Measurements from ENCODE around the gene ESF1. TPM values are rescaled to one million over a fixed set of nuclear protein-coding genes. Genes with fewer than 3 reads are reported as not detected.
"Not testable (repeated sequence)": the region's sequence is repeated elsewhere in the genome, so short reads cannot be mapped to it uniquely, and the experiment has no call there.

Gene ESF1
- total RNA-seq, 4 donors from 2014 or later: 14.9 to 28.0 (median 16.5) TPM

DNA sequence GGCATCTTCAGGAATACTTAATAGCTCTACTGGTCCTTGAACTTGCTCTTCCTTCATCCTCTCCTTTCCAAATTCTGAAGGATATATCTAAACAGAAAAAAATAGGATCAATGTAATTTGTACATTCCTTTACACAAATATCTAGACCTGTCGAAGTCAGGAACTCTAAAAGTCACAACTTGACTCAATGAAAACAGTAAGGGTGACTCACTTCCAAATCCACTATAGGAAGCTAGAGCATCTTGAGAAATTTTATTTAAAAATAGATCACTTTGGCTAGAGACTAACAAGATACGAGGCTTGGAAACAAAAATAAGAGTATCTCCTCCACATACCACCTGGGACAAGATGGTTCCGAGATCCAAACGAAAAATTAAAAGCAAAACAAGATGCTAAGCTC lies 12.2 kb downstream of the ESF1 start:
- H3K27me3 ChIP-seq: no peaks in the 10 kb centered on the region
- WGBS, 2 donors: 69 to 72% methylated on average over 4 of the region's 4 CpGs
- TF ChIP-seq EP300 (IDR thresholded peaks at IDR 0.05): no peak
- TF ChIP-seq CTCF (IDR thresholded peaks at IDR 0.05): no peak
- no peak for TF ChIP-seq POLR2A (IDR thresholded peaks at IDR 0.05)
- no peak overlapping the region for H3K4me3 ChIP-seq
- no peak overlapping the region for H3K27ac ChIP-seq
- peaks cover 0 to 85% (median 6%) of the 10 kb centered on the region in 3 donors for H3K36me3 ChIP-seq
- peaks cover 0 to 7% (median 0%) of the 10 kb centered on the region in 4 donors for H3K4me1 ChIP-seq
- H3K9me3 ChIP-seq: no peaks in the 10 kb centered on the region
- no peak for DNase-seq (ENCODE audit: low spot score in 2 of 2)

GRCh38 chr20:13771853-13772453 lies 12.8 kb downstream of the ESF1 start:
- no peak for DNase-seq (ENCODE audit: low spot score in 2 of 2)
- TF ChIP-seq CTCF (IDR thresholded peaks at IDR 0.05): peak in 4 of 5 experiments; percentile 17 to 55 (median 42)
- TF ChIP-seq POLR2A (IDR thresholded peaks at IDR 0.05): no peak
- TF ChIP-seq EP300 (IDR thresholded peaks at IDR 0.05): no peak
- Histone ChIP-seq H3K4me3 (no peak overlapping the region), H3K36me3 (peaks cover 0 to 85% (median 11%) of the 10 kb centered on the region in 3 donors), H3K9me3 (no peaks in the 10 kb centered on the region), H3K27ac (no peak overlapping the region), H3K4me1 (peaks cover 0 to 1% (median 0%) of the 10 kb centered on the region in 4 donors), H3K27me3 (no peaks in the 10 kb centered on the region)
- 58% methylated on average over 4 of the region's 4 CpGs for WGBS, 2 donors

DNA sequence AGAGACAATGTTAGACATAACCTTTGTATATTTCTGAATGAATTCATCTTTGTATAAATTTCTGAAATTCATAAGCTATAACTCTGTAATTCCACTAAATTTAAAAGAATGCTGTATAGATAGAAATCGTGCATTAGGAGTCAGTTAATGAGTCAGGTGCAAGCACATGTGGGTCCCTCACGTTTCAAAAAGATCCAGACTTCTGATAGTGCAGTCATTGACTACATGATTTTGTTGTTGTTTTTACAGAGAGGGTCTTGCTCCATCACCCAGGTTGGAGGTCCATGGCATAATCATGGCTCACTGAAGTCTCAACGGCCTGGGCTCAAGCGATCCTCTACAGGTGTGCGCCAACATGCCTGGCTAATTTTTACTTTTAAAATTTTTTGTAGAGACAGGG lies 14.6 kb downstream of the ESF1 start:
- Histone ChIP-seq H3K27me3 (no peaks in the 10 kb centered on the region), H3K9me3 (peaks cover 0 to 13% (median 0%) of the 10 kb centered on the region in 4 donors), H3K4me1 (no peaks in the 10 kb centered on the region), H3K4me3 (no peak overlapping the region), H3K36me3 (peaks cover 0 to 86% (median 15%) of the 10 kb centered on the region in 3 donors), H3K27ac (no peak overlapping the region)
- TF ChIP-seq POLR2A (IDR thresholded peaks at IDR 0.05) (no peak), CTCF (IDR thresholded peaks at IDR 0.05) (no peak), EP300 (IDR thresholded peaks at IDR 0.05) (no peak)
- no peak for DNase-seq (ENCODE audit: low spot score in 2 of 2)
- 88 to 91% methylated on average over 5 of the region's 5 CpGs for WGBS, 2 donors

DNA sequence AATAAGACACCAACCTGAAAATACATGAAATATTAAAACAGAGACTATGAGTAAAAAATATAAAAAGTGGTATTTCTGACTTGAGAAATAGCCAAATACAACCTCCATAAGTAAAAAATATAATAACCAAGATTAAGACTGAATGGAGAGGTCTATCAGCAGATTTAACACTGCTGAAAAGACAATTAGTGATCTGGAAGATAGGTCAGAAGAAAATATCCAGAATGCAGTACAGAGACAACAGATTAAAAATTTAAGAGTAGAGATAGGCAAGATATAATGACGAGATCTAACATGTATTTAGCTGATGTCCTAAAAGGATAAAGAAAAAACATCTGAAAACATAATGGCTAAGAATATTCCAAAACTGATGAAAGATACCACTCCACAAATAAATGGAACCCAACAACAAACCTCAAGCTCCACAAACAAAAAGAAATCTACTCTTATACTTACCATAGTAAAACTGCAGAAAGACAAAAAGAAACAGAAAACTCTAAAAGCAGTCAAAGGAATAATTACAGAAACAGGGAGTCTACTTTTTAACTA lies 18.8 kb downstream of the ESF1 start:
- no peak for TF ChIP-seq POLR2A (IDR thresholded peaks at IDR 0.05)
- TF ChIP-seq CTCF (IDR thresholded peaks at IDR 0.05): no peak
- no peak for TF ChIP-seq EP300 (IDR thresholded peaks at IDR 0.05)
- WGBS, 2 donors: 95 to 100% methylated on average over 1 of the region's 1 CpG
- no peaks in the 10 kb centered on the region for H3K27me3 ChIP-seq
- no peak overlapping the region for H3K27ac ChIP-seq
- peaks cover 0 to 76% (median 19%) of the 10 kb centered on the region in 3 donors for H3K36me3 ChIP-seq
- H3K4me3 ChIP-seq: no peak overlapping the region
- H3K4me1 ChIP-seq: no peaks in the 10 kb centered on the region
- peaks cover 0 to 13% (median 0%) of the 10 kb centered on the region in 4 donors for H3K9me3 ChIP-seq
- DNase-seq (ENCODE audit: low spot score in 2 of 2): no peak

GRCh38 chr20:13765299-13765698 lies 19.4 kb downstream of the ESF1 start:
- no peak overlapping the region for H3K4me3 ChIP-seq
- H3K27me3 ChIP-seq: no peaks in the 10 kb centered on the region
- no peaks in the 10 kb centered on the region for H3K4me1 ChIP-seq
- H3K9me3 ChIP-seq: peaks cover 0 to 13% (median 0%) of the 10 kb centered on the region in 4 donors
- TF ChIP-seq CTCF (IDR thresholded peaks at IDR 0.05) (no peak), POLR2A (IDR thresholded peaks at IDR 0.05) (no peak), EP300 (IDR thresholded peaks at IDR 0.05) (no peak)
- peaks cover 0 to 73% (median 19%) of the 10 kb centered on the region in 3 donors for H3K36me3 ChIP-seq
- H3K27ac ChIP-seq: no peak overlapping the region
- no peak for DNase-seq (ENCODE audit: low spot score in 2 of 2)

- H3K36me3 ChIP-seq: peaks cover 0 to 68% (median 7%) of the 10 kb centered on the region in 3 donors
- H3K27ac ChIP-seq; H3K27me3 ChIP-seq; DNase-seq (ENCODE audit: low spot score in 2 of 2); H3K4me1 ChIP-seq; H3K9me3 ChIP-seq; H3K4me3 ChIP-seq: not testable (repeated sequence)
- 99 to 100% methylated on average over 3 to 15 of the region's 33 CpGs for WGBS, 2 donors
These were observed 24.2 kb downstream of the ESF1 start for GRCh38 chr20:13760451-13760946.
